Left lung (tissue), 10 donors: ENCODE measurements around the gene DARS2. TPM values are rescaled to one million over a fixed set of nuclear protein-coding genes. Genes with fewer than 3 reads are reported as not detected.

Experiments
- ATAC-seq: fragments of 200-7000 bp; cut with Tn5 transposase; one replicate; pipeline ENCODE4 v1.9.1; 2020; ENCODE audit warnings: moderate library complexity
- DNase-seq, 4 donors: peaks; one replicate each; pipeline ENCODE4 v3.0.0-alpha.2; 2013 to 2020
- H3K27ac ChIP-seq, 2 donors: fragments of 200-600 bp; sonication (generic) in 1 of 2; one replicate each; pipeline versions ENCODE4 v1.5.0 to v1.8.0; 2020 to 2021
- H3K27me3 ChIP-seq, 2 donors: fragments of 200-600 bp; sonication (generic) in 1 of 2; one replicate each; pipeline versions ENCODE4 v1.5.0 to v1.8.0; 2020 to 2021
- H3K36me3 ChIP-seq, 2 donors: fragments of 200-600 bp; sonication (generic) in 1 of 2; one replicate each; pipeline versions ENCODE4 v1.5.0 to v1.8.0; 2020 to 2021
- H3K4me1 ChIP-seq, 2 donors: fragments of 200-600 bp; one replicate each; pipeline ENCODE4 v1.8.0; 2021
- H3K4me3 ChIP-seq, 2 donors: fragments of 200-600 bp; sonication (generic) in 1 of 2; one replicate each; pipeline versions ENCODE4 v1.5.0 to v1.8.0; 2020 to 2021; ENCODE audit warnings: mild to moderate bottlenecking in 1 of 2
- H3K9me3 ChIP-seq, 2 donors: fragments of 200-600 bp; sonication (generic) in 1 of 2; one replicate each; pipeline versions ENCODE4 v1.5.0 to v1.8.0; 2020 to 2021
- intact Hi-C, 2 donors: fragments of 100-400 bp; cut with DNase I; formaldehyde crosslinking; loops; one replicate each; pipeline versions ENCODE4 v1.11.2 to v1.14.2; 2022
- polyA plus RNA-seq, 6 donors: library from polyadenylated mRNA; unstranded; fragments of 120-200 nt; gene quantifications; one replicate each; pipeline ENCODE4 v1.2.1, GENCODE V29; 2013; ENCODE audit not compliant: insufficient read length in 6 of 6
- total RNA-seq, 2 donors: library from RNA; stranded (reverse); fragmentation: NEBNext Ultra II Directional; extraction: Animal tissue kit (Norgen Biotek cat#: 25700); gene quantifications; one replicate each; pipeline ENCODE4 v1.2.1, GENCODE V29; 2021
- TF ChIP-seq, protein P1 (sequence below), 2 donors: fragments of 200-600 bp; sonication (generic) in 1 of 2; IDR thresholded peaks; one replicate each; pipeline versions ENCODE4 v1.5.0 to v1.8.0; 2021; ENCODE audit warnings: antibody characterized with exemption in 2 of 2
- donor health status: DM: no; HTN: yes; CAD: no.
- donor health status: DM: no; HTN: no; CAD: no.

DARS2 gene
- total and polyA plus RNA-seq, 8 donors = 19.9 to 24.7 (median 21.3) TPM

DNA sequence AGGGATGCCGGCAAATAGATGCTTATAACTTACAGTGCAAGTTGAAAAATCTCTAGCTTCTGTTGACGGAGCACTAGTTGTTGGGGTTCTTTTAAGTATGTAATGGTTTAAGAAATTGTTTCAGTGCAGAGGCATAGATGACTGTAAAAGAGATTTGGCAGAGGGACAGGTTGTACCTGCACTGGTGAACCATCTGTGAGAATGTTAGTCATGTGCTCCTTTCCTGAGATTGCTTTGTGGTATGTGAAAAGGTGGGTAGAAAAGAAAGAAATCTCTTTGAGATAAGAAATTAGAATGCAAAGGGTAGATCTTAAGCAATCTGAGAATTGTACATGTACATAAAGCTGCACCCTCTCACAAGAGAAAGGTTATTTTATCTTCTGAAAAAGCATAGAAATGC, 63.2 kb downstream of the DARS2 start:
- Histone ChIP-seq H3K27me3 (no peaks in the 10 kb centered on the region), H3K36me3 (peaks cover 0 to 17% of the 10 kb centered on the region in 2 donors), H3K4me1 (peaks cover 0 to 9% of the 10 kb centered on the region in 2 donors), H3K9me3 (no peaks in the 10 kb centered on the region), H3K27ac (no peak overlapping the region), H3K4me3 (no peak overlapping the region)
- intact Hi-C loops = no loop called here
- DNase-seq (no peak), ATAC-seq (no peak)
- TF ChIP-seq, protein P1, sequence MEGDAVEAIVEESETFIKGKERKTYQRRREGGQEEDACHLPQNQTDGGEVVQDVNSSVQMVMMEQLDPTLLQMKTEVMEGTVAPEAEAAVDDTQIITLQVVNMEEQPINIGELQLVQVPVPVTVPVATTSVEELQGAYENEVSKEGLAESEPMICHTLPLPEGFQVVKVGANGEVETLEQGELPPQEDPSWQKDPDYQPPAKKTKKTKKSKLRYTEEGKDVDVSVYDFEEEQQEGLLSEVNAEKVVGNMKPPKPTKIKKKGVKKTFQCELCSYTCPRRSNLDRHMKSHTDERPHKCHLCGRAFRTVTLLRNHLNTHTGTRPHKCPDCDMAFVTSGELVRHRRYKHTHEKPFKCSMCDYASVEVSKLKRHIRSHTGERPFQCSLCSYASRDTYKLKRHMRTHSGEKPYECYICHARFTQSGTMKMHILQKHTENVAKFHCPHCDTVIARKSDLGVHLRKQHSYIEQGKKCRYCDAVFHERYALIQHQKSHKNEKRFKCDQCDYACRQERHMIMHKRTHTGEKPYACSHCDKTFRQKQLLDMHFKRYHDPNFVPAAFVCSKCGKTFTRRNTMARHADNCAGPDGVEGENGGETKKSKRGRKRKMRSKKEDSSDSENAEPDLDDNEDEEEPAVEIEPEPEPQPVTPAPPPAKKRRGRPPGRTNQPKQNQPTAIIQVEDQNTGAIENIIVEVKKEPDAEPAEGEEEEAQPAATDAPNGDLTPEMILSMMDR (IDR thresholded peaks at IDR 0.05) = no peak

DNA sequence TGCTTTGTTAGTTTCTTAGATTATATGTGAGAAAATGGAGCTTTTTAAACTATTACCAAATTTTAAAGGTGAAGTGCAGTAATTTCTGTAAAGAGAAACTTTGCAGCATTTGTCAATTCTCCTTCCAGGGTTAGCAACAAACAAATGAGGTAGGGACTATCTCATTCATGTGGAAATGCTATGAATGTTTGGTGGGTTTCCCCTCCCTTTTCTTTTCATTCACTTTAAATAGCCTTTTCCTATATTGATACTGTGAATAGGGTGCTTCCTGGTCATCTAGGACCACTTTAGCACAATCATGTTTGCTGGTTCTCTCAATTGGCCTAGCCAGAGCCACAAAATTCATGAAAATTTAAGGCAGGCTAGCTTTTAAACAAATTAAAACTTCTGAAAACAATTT, 64.3 kb downstream of the DARS2 start:
- Histone ChIP-seq H3K27me3 (no peaks in the 10 kb centered on the region), H3K27ac (no peak overlapping the region), H3K9me3 (no peaks in the 10 kb centered on the region), H3K36me3 (peaks cover 0 to 17% of the 10 kb centered on the region in 2 donors), H3K4me1 (peaks cover 0 to 9% of the 10 kb centered on the region in 2 donors), H3K4me3 (no peak overlapping the region)
- TF ChIP-seq, protein P1 (IDR thresholded peaks at IDR 0.05) = no peak
- DNase-seq (no peak), ATAC-seq (no peak)
- intact Hi-C loops = no loop called here

DNA sequence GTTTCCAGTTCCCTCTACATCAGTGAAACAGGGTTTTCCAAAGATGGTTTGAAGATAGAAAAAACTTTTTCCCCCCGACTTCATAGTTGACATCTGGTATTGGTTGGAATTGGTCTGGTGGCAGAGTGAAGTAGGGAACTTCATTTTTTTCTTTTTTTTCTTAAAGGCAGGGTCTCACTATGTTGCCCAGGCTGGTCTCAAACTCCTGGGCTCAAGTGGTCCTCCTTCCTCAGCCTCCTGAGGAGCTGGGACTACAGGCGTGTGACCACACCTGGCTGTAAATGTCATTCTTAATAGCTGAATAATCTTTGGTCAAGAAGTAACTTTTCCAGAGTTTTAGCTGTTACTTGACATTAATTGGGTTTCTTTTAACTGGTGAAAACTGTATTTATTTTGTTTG, 65.4 kb downstream of the DARS2 start:
- peaks cover 0 to 17% of the 10 kb centered on the region in 2 donors for H3K36me3 ChIP-seq
- H3K4me1 ChIP-seq = peaks cover 0 to 9% of the 10 kb centered on the region in 2 donors
- DNase-seq = no peak

DNA sequence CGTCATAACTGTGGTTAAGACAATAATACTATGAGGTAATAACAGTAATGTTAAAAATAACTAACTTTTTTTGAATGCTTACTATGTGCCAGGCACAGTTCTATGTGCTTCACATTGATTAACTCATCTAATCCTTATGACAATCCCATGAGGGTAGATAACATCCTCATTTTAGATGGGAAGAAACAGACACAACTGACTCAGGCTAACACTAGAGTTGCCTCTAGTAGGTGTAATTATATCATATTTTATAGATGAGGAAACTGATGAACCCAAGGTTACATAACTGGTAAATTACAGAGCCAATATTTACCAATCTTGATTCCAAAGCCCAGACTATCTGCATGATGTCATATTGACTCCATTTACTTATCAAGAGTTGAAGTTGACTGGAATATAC, 69.1 kb downstream of the DARS2 start:
- intact Hi-C loops = no loop called here
- DNase-seq = no peak
- no peak for ATAC-seq
- TF ChIP-seq, protein P1 (IDR thresholded peaks at IDR 0.05) = no peak
- Histone ChIP-seq H3K4me3 (no peak overlapping the region), H3K4me1 (no peaks in the 10 kb centered on the region), H3K36me3 (no peaks in the 10 kb centered on the region), H3K27ac (no peak overlapping the region), H3K9me3 (no peaks in the 10 kb centered on the region), H3K27me3 (no peaks in the 10 kb centered on the region)

More for the DNA sequence above, 65.4 kb downstream of the DARS2 start:
- H3K4me3 ChIP-seq = no peak overlapping the region
- intact Hi-C loops = no loop called here
- no peak overlapping the region for H3K27ac ChIP-seq
- ATAC-seq = no peak
- H3K9me3 ChIP-seq = no peaks in the 10 kb centered on the region
- TF ChIP-seq, protein P1 (IDR thresholded peaks at IDR 0.05) = no peak
- no peaks in the 10 kb centered on the region for H3K27me3 ChIP-seq

DNA sequence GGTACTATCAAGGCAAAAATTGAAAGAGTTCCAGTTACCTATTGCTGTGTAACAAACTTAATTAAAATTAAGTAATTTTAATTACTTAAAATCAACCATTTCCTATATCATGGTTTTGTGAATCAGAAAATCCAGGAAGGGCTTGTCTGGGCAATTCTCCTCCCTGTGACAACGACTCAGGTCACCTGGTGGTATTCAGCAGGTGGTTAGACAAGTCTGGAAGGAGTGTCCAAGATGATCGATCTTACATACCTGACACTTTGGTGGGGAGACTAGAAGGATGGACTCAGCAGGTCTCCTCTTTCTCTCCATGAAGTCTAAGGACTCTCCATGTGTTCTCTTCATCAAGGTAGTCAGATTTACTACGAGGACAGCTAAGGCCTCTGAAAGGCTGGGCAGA, 69.7 kb downstream of the DARS2 start:
- H3K4me3 ChIP-seq = no peak overlapping the region
- H3K4me1 ChIP-seq = no peaks in the 10 kb centered on the region
- H3K27me3 ChIP-seq = no peaks in the 10 kb centered on the region
- TF ChIP-seq, protein P1 (IDR thresholded peaks at IDR 0.05) = no peak
- no peaks in the 10 kb centered on the region for H3K9me3 ChIP-seq
- no peak overlapping the region for H3K27ac ChIP-seq
- no peak for ATAC-seq
- no peak for DNase-seq
- intact Hi-C loops = no loop called here
- H3K36me3 ChIP-seq = no peaks in the 10 kb centered on the region
